Brain microvascular endothelial cell (primary cell): Measurements from ENCODE around the gene ERCC3.
A peak's percentile ranks its signal among the peaks of the same experiment; 100 is the strongest.
"Not testable (repeated sequence)": the region's sequence is repeated elsewhere in the genome, so short reads cannot be mapped to it uniquely, and the experiment has no call there.

Experiments used
- DNase-seq: peaks from one replicate; pipeline ENCODE4 v3.0.0-alpha.2; 2020
- H3K27ac ChIP-seq: fragments of 250-450 bp; sonication (Bioruptor Pico); 2 replicates; pipeline ENCODE4 v1.5.1; 2020; ENCODE audit warnings: mild to moderate bottlenecking, moderate library complexity
- H3K27me3 ChIP-seq: fragments of 250-450 bp; sonication (Bioruptor Pico); replicated peaks from 2 replicates; pipeline ENCODE4 v1.5.1; 2020; ENCODE audit warnings: mild to moderate bottlenecking
- H3K36me3 ChIP-seq: fragments of 250-450 bp; sonication (Bioruptor Pico); replicated peaks from 2 replicates; pipeline ENCODE4 v1.5.1; 2020; ENCODE audit warnings: mild to moderate bottlenecking
- H3K4me3 ChIP-seq: 2 replicates; pipeline ENCODE4 v1.5.1; 2011; ENCODE audit warnings: low read depth, mild to moderate bottlenecking, control low read depth, low read length, moderate library complexity
- in situ Hi-C: cut with HindIII; loops from 2 replicates; pipeline ENCODE4 v1.10.0; 2017; ENCODE audit warnings: low sequenced_read_pairs, low pct_ligation_motif_present
- TF ChIP-seq, protein P1 (sequence below): IDR thresholded peaks from 2 replicates; pipeline ENCODE4 v1.5.1; 2011; ENCODE audit warnings: low read depth, mild to moderate bottlenecking, moderate library complexity, low read length, control low read depth, inconsistent platforms; ENCODE audit errors: missing control alignments

The ERCC3 gene

DNA sequence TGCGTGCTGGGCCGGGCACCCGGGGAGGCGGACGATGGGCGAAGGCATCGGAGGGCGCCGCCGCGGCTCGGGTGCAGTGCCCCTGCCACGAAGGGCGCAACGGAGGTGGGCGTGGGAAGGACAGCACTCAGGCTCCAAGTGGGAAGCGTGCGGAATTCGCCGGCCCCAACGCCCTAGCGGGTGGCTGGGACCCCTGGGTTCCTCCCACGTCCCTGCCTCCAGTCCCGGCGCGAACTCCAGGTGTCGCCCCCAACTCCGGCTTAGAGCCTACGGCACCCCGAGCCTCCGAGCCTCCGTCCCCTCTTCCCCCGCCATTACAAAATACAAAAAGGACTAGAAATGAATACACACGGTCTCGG is 75.2 kb downstream of the ERCC3 start:
- Histone ChIP-seq H3K4me3 (peak overlapping the region; percentile 70), H3K36me3 (no peaks in the 10 kb centered on the region), H3K27ac (no peak overlapping the region), H3K27me3 (no peaks in the 10 kb centered on the region)
- no peak for DNase-seq
- TF ChIP-seq, protein P1, sequence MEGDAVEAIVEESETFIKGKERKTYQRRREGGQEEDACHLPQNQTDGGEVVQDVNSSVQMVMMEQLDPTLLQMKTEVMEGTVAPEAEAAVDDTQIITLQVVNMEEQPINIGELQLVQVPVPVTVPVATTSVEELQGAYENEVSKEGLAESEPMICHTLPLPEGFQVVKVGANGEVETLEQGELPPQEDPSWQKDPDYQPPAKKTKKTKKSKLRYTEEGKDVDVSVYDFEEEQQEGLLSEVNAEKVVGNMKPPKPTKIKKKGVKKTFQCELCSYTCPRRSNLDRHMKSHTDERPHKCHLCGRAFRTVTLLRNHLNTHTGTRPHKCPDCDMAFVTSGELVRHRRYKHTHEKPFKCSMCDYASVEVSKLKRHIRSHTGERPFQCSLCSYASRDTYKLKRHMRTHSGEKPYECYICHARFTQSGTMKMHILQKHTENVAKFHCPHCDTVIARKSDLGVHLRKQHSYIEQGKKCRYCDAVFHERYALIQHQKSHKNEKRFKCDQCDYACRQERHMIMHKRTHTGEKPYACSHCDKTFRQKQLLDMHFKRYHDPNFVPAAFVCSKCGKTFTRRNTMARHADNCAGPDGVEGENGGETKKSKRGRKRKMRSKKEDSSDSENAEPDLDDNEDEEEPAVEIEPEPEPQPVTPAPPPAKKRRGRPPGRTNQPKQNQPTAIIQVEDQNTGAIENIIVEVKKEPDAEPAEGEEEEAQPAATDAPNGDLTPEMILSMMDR = no peak
- in situ Hi-C loops = no loop called here

DNA sequence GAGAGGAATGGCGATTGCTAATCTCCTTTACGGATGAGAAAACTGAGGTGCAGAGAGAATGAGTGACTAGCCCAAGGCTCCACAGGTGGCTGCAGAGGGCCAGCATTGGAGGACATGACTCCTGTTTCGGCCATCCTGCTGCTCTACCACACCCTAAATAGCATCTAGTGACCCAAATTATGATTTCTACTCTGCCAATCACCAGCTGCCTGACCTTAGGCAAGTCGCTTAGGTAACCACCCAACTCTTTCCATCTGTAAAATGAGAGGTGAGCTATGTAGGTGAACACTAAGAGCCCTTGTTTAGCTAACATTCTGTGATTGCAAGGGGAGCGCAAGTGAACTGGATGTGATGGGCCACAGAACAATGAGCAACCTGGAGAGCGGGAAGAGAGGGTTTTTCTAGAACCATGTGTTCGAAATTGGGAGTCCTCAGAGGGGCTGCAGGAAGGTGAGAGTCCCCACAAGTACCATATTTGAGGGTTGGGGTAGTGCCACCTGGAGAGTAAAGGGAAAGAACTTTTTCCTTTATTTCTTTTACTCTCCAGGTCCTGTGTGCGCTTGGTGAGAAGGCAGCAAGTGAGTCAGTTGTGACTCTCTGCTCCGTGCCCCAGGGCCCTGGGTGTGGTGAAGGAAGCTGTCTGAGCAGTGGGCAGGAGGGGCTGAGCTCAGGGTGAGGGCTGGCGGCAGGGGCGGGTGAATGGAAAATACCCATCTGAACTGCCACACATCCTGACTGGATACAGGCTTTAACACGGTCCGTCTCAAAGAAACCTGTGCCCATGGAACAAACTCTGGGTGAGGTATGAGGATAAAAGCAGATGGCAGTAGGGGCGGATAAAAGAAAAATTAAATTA is 76.2 kb downstream of the ERCC3 start:
- in situ Hi-C loops = no loop called here
- DNase-seq = no peak
- H3K36me3 ChIP-seq = no peaks in the 10 kb centered on the region
- TF ChIP-seq, protein P1 = no peak
- no peak overlapping the region for H3K27ac ChIP-seq
- no peaks in the 10 kb centered on the region for H3K27me3 ChIP-seq
- peak overlapping the region; percentile 3 for H3K4me3 ChIP-seq

- TF ChIP-seq, protein P1 = no peak
- no peak overlapping the region for H3K4me3 ChIP-seq
- H3K27ac ChIP-seq = no peak overlapping the region
- no peak for DNase-seq
- no peaks in the 10 kb centered on the region for H3K36me3 ChIP-seq
- H3K27me3 ChIP-seq = no peaks in the 10 kb centered on the region
- in situ Hi-C loops = no loop called here
Observed at GRCh38 chr2:127216593-127216992, 77.4 kb downstream of the ERCC3 start.

DNA sequence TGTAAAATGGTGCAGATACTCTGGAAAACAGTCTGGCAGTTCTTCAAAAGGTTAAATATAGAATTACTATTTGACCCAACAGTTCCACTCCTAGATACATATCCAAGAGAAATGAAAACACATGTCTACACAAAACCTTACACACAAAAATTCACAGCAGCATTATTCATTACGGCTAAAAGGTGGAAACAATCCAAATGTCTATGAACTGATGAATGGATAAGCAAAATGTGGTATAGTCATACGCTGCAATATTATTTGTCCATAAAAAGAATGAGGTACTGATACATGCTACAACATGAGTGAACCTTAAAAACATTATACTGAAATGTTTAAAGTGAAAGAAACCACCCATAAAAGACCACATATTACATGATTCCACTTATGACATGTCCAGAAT is 77.8 kb downstream of the ERCC3 start:
- DNase-seq = no peak
- no peaks in the 10 kb centered on the region for H3K36me3 ChIP-seq
- H3K27me3 ChIP-seq = no peaks in the 10 kb centered on the region
- H3K27ac ChIP-seq = no peak overlapping the region
- H3K4me3 ChIP-seq = no peak overlapping the region
- in situ Hi-C loops = no loop called here
- TF ChIP-seq, protein P1 = no peak

DNA sequence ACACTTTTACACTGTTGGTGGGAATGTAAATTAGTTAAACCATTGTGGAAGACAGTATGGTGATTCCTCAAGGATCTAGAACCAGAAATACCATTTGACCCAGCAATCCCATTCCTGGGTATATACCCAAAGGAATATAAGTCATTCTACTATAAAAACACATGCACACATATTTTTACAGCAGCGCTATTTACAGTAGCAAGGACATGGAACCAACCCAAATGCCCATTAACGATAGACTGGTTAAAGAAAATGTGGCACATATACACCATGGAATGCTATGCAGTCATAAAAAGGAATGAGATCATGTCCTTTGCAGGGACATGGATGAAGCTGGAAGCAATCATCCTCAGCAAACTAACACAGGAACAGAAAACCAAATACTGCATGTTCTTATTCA is 79.7 kb downstream of the ERCC3 start:
- in situ Hi-C loops, H3K27ac ChIP-seq: not testable (repeated sequence)

DNA sequence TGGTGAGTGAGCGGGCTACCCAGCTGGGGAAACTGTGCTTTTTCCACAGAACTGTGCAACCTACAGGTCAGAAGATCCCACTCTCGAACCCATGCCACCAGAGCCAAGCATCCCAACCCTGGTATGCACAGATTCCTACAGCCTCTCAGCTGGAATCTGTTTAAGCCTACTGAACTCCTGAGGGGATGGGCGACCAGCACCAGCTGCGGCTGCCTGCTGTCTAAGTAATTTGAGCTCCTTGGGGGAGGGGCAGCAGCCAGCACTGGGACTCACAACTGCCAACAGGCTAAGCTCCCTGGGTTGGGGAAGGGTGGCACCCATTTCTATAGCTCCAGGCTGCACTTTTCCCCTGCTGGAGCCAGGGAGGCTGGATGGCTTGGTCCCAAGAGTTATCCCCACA is 85.6 kb downstream of the ERCC3 start:
- Histone ChIP-seq H3K27ac (no peak overlapping the region), H3K4me3 (no peak overlapping the region), H3K27me3 (no peaks in the 10 kb centered on the region), H3K36me3 (no peaks in the 10 kb centered on the region)
- in situ Hi-C loops = no loop called here
- no peak for DNase-seq
- TF ChIP-seq, protein P1 = no peak

More for the DNA sequence above, 79.7 kb downstream of the ERCC3 start:
- not testable (repeated sequence) for H3K36me3 ChIP-seq, DNase-seq, H3K27me3 ChIP-seq, H3K4me3 ChIP-seq
